Rectal smooth muscle tissue (tissue), 1 donor: ENCODE results near the gene APBB1IP.

Experiments
- H3K27ac ChIP-seq: one replicate; pipeline ENCODE4 v1.7.0; 2013; ENCODE audit warnings: low read depth, low read length, inconsistent platforms
- H3K27me3 ChIP-seq: one replicate; pipeline ENCODE4 v1.7.0; 2013; ENCODE audit warnings: low read length; ENCODE audit not compliant: control insufficient read depth, insufficient read depth
- H3K36me3 ChIP-seq: one replicate; pipeline ENCODE4 v1.7.0; 2013; ENCODE audit warnings: low read length; ENCODE audit not compliant: control insufficient read depth, insufficient read depth
- H3K4me1 ChIP-seq: one replicate; pipeline ENCODE4 v1.7.0; 2013; ENCODE audit warnings: low read length; ENCODE audit not compliant: control insufficient read depth, insufficient read depth
- H3K4me3 ChIP-seq: one replicate; pipeline ENCODE4 v1.7.0; 2013; ENCODE audit warnings: low read length
- H3K9ac ChIP-seq: one replicate; pipeline ENCODE4 v1.7.0; 2013; ENCODE audit warnings: low read length

APBB1IP gene

DNA sequence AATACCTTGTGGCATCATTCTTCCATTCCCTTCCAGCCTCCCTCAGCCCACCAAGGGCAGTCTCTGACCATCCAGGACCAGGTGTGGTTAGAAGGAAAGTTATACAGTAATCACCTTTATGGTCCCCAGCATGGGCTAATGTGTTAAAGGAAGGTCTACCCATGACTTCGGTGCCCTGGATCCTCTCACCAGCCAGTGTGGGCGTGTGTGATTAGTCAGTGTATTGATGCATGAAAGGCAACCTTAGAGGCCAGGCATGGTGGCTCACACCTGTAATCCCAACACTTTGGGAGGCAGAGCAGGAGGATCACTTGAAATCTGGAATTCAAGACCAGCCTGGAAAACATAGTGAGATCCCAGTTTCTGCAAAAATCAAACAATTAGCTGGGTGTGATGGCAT lies 88.9 kb downstream of the APBB1IP start:
- Histone ChIP-seq H3K4me1 (no peaks in the 10 kb centered on the region), H3K36me3 (no peaks in the 10 kb centered on the region), H3K27me3 (no peaks in the 10 kb centered on the region), H3K4me3 (no peak overlapping the region), H3K9ac (no peak overlapping the region), H3K27ac (no peak overlapping the region)

GRCh38 chr10:26528048-26528447 lies 89.9 kb downstream of the APBB1IP start:
- H3K27ac ChIP-seq = no peak overlapping the region

DNA sequence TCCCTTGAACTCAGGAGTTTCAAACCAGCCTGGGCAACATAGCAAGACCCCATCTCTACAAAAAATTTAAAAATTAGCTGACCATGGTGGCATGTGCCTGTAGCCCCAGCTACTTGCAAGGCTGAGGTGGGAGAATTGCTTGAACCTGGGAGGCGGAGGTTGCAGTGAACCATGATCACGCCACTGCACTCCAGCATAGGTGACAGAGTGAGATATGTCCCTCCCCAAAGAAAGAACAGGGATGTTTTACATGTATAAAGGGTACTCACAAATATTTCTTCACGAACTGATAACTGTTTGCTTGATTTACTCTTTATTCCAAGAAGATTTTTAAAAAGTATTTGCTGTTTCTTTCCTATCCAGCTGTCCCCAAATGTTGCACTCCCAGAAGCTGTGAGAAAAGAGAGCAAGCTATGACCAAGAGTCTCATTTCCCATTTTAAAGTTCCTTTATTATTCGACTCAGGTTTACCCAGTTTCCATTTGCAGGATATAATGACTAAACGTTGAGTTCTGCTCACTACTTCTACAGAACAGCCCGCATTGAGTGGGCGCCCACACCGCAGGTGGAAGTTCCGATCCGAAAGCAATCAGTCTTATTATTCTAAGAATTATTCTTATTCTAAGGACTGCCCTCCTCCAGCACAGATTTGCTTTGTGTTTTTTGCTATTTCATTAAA lies 90.7 kb downstream of the APBB1IP start:
- no peaks in the 10 kb centered on the region for H3K4me1 ChIP-seq
- H3K9ac ChIP-seq = no peak overlapping the region
- no peak overlapping the region for H3K4me3 ChIP-seq
- no peaks in the 10 kb centered on the region for H3K36me3 ChIP-seq
- H3K27me3 ChIP-seq = no peaks in the 10 kb centered on the region
- no peak overlapping the region for H3K27ac ChIP-seq

More at GRCh38 chr10:26528048-26528447, 89.9 kb downstream of the APBB1IP start:
- no peak overlapping the region for H3K9ac ChIP-seq
- no peaks in the 10 kb centered on the region for H3K36me3 ChIP-seq
- H3K27me3 ChIP-seq = no peaks in the 10 kb centered on the region
- no peak overlapping the region for H3K4me3 ChIP-seq
- no peaks in the 10 kb centered on the region for H3K4me1 ChIP-seq

GRCh38 chr10:26534384-26534783 lies 96.2 kb downstream of the APBB1IP start:
- no peak overlapping the region for H3K9ac ChIP-seq
- no peaks in the 10 kb centered on the region for H3K36me3 ChIP-seq
- H3K4me3 ChIP-seq = no peak overlapping the region
- no peaks in the 10 kb centered on the region for H3K4me1 ChIP-seq
- H3K27me3 ChIP-seq = no peaks in the 10 kb centered on the region
- no peak overlapping the region for H3K27ac ChIP-seq

DNA sequence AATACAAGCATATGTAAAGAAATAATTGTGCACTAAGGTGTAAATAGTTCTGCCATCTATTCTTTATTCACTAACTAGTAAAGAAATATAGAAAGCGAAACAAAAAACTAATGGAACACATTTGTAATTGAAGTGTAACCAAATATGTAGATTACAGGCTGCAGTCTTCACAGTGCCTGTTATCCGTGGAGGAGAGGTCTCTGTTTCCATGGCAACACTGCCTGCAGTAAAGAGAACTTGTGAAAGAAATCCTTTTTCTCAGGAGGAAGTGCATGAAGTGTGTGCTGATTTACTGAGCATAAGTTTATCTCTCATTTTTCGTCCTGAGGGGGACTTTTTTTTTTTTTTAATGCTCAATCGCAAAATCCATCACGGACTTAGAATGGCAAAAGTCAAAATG lies 102.5 kb downstream of the APBB1IP start:
- no peaks in the 10 kb centered on the region for H3K36me3 ChIP-seq
- H3K9ac ChIP-seq = no peak overlapping the region
- H3K4me3 ChIP-seq = no peak overlapping the region
- H3K27me3 ChIP-seq = no peaks in the 10 kb centered on the region
- no peaks in the 10 kb centered on the region for H3K4me1 ChIP-seq
- no peak overlapping the region for H3K27ac ChIP-seq

DNA sequence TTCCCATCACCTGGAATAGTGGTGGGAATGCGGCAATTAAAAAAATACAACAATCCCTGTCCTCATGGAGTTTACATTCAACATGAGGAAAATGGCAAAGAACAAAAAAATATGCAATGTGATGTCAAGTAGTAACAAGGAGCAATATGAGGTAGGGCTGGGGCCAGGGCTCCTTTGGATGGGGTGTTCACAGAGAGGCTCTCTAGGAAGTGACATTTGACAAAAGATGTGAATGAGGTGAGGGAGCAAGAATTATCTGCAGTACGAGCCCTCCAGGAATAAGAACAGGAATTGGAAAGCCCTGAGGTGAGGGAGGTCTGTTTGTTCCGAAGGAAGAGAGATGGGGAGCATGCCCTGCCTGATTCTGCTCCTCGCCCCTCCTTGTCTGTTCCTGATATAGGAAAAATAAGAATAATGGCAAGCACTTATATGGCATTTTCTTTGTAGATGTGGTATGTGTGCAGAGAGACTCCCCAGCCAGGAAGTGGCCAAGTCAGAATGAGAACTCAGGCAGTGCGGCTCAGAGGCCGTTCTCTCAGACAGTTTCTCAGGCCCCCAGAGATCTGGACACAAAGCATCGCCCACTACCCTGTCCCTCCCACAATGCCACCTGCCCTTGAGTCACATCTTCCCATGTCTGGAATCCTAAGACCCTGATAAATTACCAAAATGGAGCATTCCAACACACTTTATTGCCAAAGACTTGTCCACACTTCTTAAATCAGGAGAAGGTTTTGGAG lies 105.6 kb downstream of the APBB1IP start:
- Histone ChIP-seq H3K27me3 (no peaks in the 10 kb centered on the region), H3K36me3 (no peaks in the 10 kb centered on the region), H3K4me1 (no peaks in the 10 kb centered on the region), H3K4me3 (no peak overlapping the region), H3K27ac (no peak overlapping the region), H3K9ac (no peak overlapping the region)

- Histone ChIP-seq H3K27ac (no peak overlapping the region), H3K4me3 (no peak overlapping the region), H3K27me3 (no peaks in the 10 kb centered on the region), H3K9ac (no peak overlapping the region), H3K4me1 (no peaks in the 10 kb centered on the region), H3K36me3 (no peaks in the 10 kb centered on the region)
These were observed 106.8 kb downstream of the APBB1IP start for GRCh38 chr10:26544932-26545331.

GRCh38 chr10:26550774-26551526 lies 112.8 kb downstream of the APBB1IP start:
- no peak overlapping the region for H3K4me3 ChIP-seq
- no peaks in the 10 kb centered on the region for H3K27me3 ChIP-seq
- no peaks in the 10 kb centered on the region for H3K4me1 ChIP-seq
- no peak overlapping the region for H3K9ac ChIP-seq
- no peaks in the 10 kb centered on the region for H3K36me3 ChIP-seq
- no peak overlapping the region for H3K27ac ChIP-seq

GRCh38 chr10:26554246-26554645 lies 116.1 kb downstream of the APBB1IP start:
- no peaks in the 10 kb centered on the region for H3K36me3 ChIP-seq

DNA sequence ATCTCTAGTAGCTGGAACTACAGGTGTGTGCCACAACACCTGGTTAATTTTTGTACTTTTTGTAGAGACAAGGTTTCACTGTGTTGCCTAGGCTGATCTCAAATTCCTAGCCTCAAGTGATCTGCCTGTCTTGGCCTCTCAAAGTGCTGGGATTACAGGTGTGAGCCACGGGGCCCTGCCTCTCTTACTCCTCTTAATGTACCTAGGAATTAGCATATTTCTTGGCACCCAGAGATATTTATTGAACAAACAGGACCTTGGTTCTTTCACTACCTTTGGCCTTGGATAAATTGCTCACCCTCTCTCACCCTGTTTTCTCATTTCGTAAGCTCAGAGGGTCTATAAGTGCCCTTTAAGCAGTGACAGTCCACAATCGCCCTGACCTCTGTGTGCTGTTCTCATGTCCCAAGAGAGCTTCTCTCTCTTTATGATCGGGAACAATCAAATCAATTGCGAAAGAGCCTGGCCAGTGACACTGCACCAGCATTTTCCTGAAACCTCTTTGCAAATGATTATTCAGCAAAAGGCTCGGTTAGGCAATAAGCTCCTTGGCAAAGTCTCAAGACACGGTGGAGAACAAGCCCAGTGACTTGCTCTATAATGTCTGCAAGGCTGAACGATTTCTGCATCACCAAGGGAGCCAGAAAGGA lies 117.7 kb downstream of the APBB1IP start:
- H3K27ac ChIP-seq = no peak overlapping the region
- no peaks in the 10 kb centered on the region for H3K36me3 ChIP-seq
- H3K4me1 ChIP-seq = no peaks in the 10 kb centered on the region
- H3K27me3 ChIP-seq = no peaks in the 10 kb centered on the region
- no peak overlapping the region for H3K4me3 ChIP-seq
- H3K9ac ChIP-seq = no peak overlapping the region

More at GRCh38 chr10:26554246-26554645, 116.1 kb downstream of the APBB1IP start:
- no peaks in the 10 kb centered on the region for H3K4me1 ChIP-seq
- no peaks in the 10 kb centered on the region for H3K27me3 ChIP-seq
- no peak overlapping the region for H3K9ac ChIP-seq
- H3K4me3 ChIP-seq = no peak overlapping the region
- no peak overlapping the region for H3K27ac ChIP-seq

- Histone ChIP-seq H3K36me3 (no peaks in the 10 kb centered on the region), H3K4me3 (no peak overlapping the region), H3K4me1 (no peaks in the 10 kb centered on the region), H3K27me3 (no peaks in the 10 kb centered on the region), H3K27ac (no peak overlapping the region), H3K9ac (no peak overlapping the region)
These were observed 118.9 kb downstream of the APBB1IP start for GRCh38 chr10:26556748-26557640.
